Astrocyte (in vitro differentiated cells and primary cell): Measurements from ENCODE around the gene TMEM156. TPM values are rescaled to one million over a fixed set of nuclear protein-coding genes. Genes with fewer than 3 reads are reported as not detected.

Experiments used
- DNase-seq: peaks from one replicate; pipeline ENCODE4 v3.0.0-alpha.2; 2010; ENCODE audit warnings: low read depth
- FAIRE-seq: peaks from 2 replicates; lab custom pipeline; 2011; peaks lifted over from hg19 to GRCh38; lab: Jason Lieb, UNC
- H2AFZ ChIP-seq: 2 replicates; pipeline ENCODE4 v1.6.0; 2012; ENCODE audit warnings: low read depth, low read length, inconsistent platforms
- H3K27ac ChIP-seq: 2 replicates; pipeline ENCODE4 v1.5.1; 2011; ENCODE audit warnings: low read depth, low read length, inconsistent platforms
- H3K27me3 ChIP-seq: 2 replicates; pipeline ENCODE4 v1.6.0; 2011; ENCODE audit warnings: low read length, inconsistent platforms; ENCODE audit not compliant: insufficient read depth
- H3K36me3 ChIP-seq: 2 replicates; pipeline ENCODE4 v1.5.1; 2011; ENCODE audit warnings: low read length, inconsistent platforms; ENCODE audit not compliant: insufficient read depth
- H3K4me1 ChIP-seq: 2 replicates; pipeline ENCODE4 v1.5.1; 2011; ENCODE audit warnings: low read length, inconsistent platforms; ENCODE audit not compliant: insufficient read depth
- H3K4me2 ChIP-seq: 2 replicates; pipeline ENCODE4 v1.6.0; 2012; ENCODE audit warnings: low read length, inconsistent platforms
- H3K4me3 ChIP-seq: 2 replicates; pipeline ENCODE4 v1.5.1; 2011; ENCODE audit warnings: low read depth, mild to moderate bottlenecking, low read length, inconsistent platforms; ENCODE audit not compliant: insufficient read depth
- H3K79me2 ChIP-seq: 2 replicates; pipeline ENCODE4 v1.6.0; 2012; ENCODE audit warnings: mild to moderate bottlenecking, low read length, inconsistent platforms; ENCODE audit not compliant: insufficient read depth
- H3K9ac ChIP-seq: 2 replicates; pipeline ENCODE4 v1.6.0; 2012; ENCODE audit warnings: mild to moderate bottlenecking, low read length, inconsistent platforms
- H3K9me3 ChIP-seq: 2 replicates; pipeline ENCODE4 v1.5.1; 2012; ENCODE audit warnings: low read depth, mild to moderate bottlenecking, low read length, inconsistent platforms; ENCODE audit not compliant: insufficient read depth
- H4K20me1 ChIP-seq: 2 replicates; pipeline ENCODE4 v1.6.0; 2012; ENCODE audit warnings: low read length, inconsistent platforms; ENCODE audit not compliant: insufficient read depth
- H3K27ac Mint-ChIP-seq: one replicate; pipeline ENCODE4 v1.8.0; 2021; ENCODE audit warnings: mild to moderate bottlenecking, mixed read lengths; ENCODE audit not compliant: unreplicated experiment
- H3K27me3 Mint-ChIP-seq: one replicate; pipeline ENCODE4 v1.8.0; 2021; ENCODE audit warnings: low read depth, mixed read lengths; ENCODE audit not compliant: unreplicated experiment
- H3K36me3 Mint-ChIP-seq: one replicate; pipeline ENCODE4 v1.8.0; 2021; ENCODE audit warnings: low read depth, mixed read lengths; ENCODE audit not compliant: unreplicated experiment
- H3K4me1 Mint-ChIP-seq: one replicate; pipeline ENCODE4 v1.8.0; 2021; ENCODE audit warnings: low read depth, mixed read lengths; ENCODE audit not compliant: unreplicated experiment
- H3K4me3 Mint-ChIP-seq: one replicate; pipeline ENCODE4 v1.8.0; 2021; ENCODE audit warnings: mild to moderate bottlenecking, moderate library complexity, mixed read lengths; ENCODE audit not compliant: unreplicated experiment
- H3K9me3 Mint-ChIP-seq: one replicate; pipeline ENCODE4 v1.8.0; 2021; ENCODE audit warnings: mild to moderate bottlenecking, mixed read lengths; ENCODE audit not compliant: unreplicated experiment
- CTCF ChIP-seq: IDR thresholded peaks from 2 replicates; pipeline ENCODE4 v1.5.1; 2011; ENCODE audit warnings: low read depth, mild to moderate bottlenecking, inconsistent platforms, low read length, moderate library complexity; ENCODE audit not compliant: insufficient read depth
- EZH2 ChIP-seq: IDR thresholded peaks from 2 replicates; pipeline ENCODE4 v1.6.1; 2012; ENCODE audit warnings: mild to moderate bottlenecking, low read length, inconsistent platforms; ENCODE audit not compliant: insufficient read depth
- total RNA-seq: library from RNA; stranded (reverse); gene quantifications from 2 replicates; pipeline ENCODE4 v1.2.1, GENCODE V29; 2021

Gene TMEM156
- total RNA-seq, 1 donor from 2014 or later = 0.59 TPM

- Histone ChIP-seq H3K27me3 (no peaks in the 10 kb centered on the region), H3K27ac (peak overlapping the region; percentile 86), H2AFZ (no peak overlapping the region), H4K20me1 (peaks cover 6% of the 10 kb centered on the region), H3K79me2 (peaks cover 18% of the 10 kb centered on the region), H3K9me3 (no peaks in the 10 kb centered on the region), H3K4me1 (peaks cover 24% of the 10 kb centered on the region), H3K36me3 (no peaks in the 10 kb centered on the region), H3K9ac (peak overlapping the region; percentile 19), H3K4me2 (no peak overlapping the region), H3K4me3 (no peak overlapping the region)
- peak overlapping the region; percentile 66 for H3K27ac Mint-ChIP-seq
- peak overlapping the region; percentile 40 for H3K4me3 Mint-ChIP-seq
- H3K9me3 Mint-ChIP-seq = no peaks in the 10 kb centered on the region
- H3K36me3 Mint-ChIP-seq = no peaks in the 10 kb centered on the region
- FAIRE-seq = no peak
- DNase-seq = no peak
- TF ChIP-seq CTCF (no peak), EZH2 (no peak)
- H3K27me3 Mint-ChIP-seq = no peaks in the 10 kb centered on the region
- H3K4me1 Mint-ChIP-seq = peaks cover 38% of the 10 kb centered on the region
These were observed 10.2 kb upstream of the TMEM156 start for GRCh38 chr4:39042366-39042765.

GRCh38 chr4:39039108-39039507 is 6.9 kb upstream of the TMEM156 start:
- H4K20me1 ChIP-seq = no peaks in the 10 kb centered on the region
- no peak overlapping the region for H3K4me3 ChIP-seq
- DNase-seq = no peak
- H3K27me3 ChIP-seq = no peaks in the 10 kb centered on the region
- H3K27ac Mint-ChIP-seq = no peak overlapping the region
- H3K4me2 ChIP-seq = no peak overlapping the region
- H3K4me1 Mint-ChIP-seq = peaks cover 35% of the 10 kb centered on the region
- no peak overlapping the region for H3K9ac ChIP-seq
- H3K27me3 Mint-ChIP-seq = no peaks in the 10 kb centered on the region
- no peak for TF ChIP-seq EZH2
- TF ChIP-seq CTCF = no peak
- peaks cover 46% of the 10 kb centered on the region for H3K4me1 ChIP-seq
- no peaks in the 10 kb centered on the region for H3K36me3 ChIP-seq
- H3K9me3 Mint-ChIP-seq = no peaks in the 10 kb centered on the region
- H3K4me3 Mint-ChIP-seq = no peak overlapping the region
- no peak overlapping the region for H3K27ac ChIP-seq
- FAIRE-seq = no peak
- H3K79me2 ChIP-seq = no peaks in the 10 kb centered on the region
- no peak overlapping the region for H2AFZ ChIP-seq
- no peaks in the 10 kb centered on the region for H3K9me3 ChIP-seq
- H3K36me3 Mint-ChIP-seq = no peaks in the 10 kb centered on the region

GRCh38 chr4:39037941-39038340 is 5.7 kb upstream of the TMEM156 start:
- Histone ChIP-seq H3K36me3 (no peaks in the 10 kb centered on the region), H3K9me3 (no peaks in the 10 kb centered on the region), H4K20me1 (no peaks in the 10 kb centered on the region), H3K4me3 (no peak overlapping the region), H2AFZ (no peak overlapping the region), H3K27ac (peak overlapping the region; percentile 87), H3K4me1 (peaks cover 36% of the 10 kb centered on the region), H3K9ac (peak overlapping the region; percentile 76), H3K79me2 (no peaks in the 10 kb centered on the region), H3K27me3 (no peaks in the 10 kb centered on the region), H3K4me2 (peak overlapping the region; percentile 72)
- H3K27ac Mint-ChIP-seq = peak overlapping the region; percentile 97
- no peak overlapping the region for H3K4me3 Mint-ChIP-seq
- no peaks in the 10 kb centered on the region for H3K27me3 Mint-ChIP-seq
- no peaks in the 10 kb centered on the region for H3K36me3 Mint-ChIP-seq
- TF ChIP-seq EZH2 (no peak), CTCF (no peak)
- no peaks in the 10 kb centered on the region for H3K9me3 Mint-ChIP-seq
- H3K4me1 Mint-ChIP-seq = peaks cover 25% of the 10 kb centered on the region
- DNase-seq (no peak), FAIRE-seq (no peak)
